ENCODE results near the gene NCOA1.

DNA sequence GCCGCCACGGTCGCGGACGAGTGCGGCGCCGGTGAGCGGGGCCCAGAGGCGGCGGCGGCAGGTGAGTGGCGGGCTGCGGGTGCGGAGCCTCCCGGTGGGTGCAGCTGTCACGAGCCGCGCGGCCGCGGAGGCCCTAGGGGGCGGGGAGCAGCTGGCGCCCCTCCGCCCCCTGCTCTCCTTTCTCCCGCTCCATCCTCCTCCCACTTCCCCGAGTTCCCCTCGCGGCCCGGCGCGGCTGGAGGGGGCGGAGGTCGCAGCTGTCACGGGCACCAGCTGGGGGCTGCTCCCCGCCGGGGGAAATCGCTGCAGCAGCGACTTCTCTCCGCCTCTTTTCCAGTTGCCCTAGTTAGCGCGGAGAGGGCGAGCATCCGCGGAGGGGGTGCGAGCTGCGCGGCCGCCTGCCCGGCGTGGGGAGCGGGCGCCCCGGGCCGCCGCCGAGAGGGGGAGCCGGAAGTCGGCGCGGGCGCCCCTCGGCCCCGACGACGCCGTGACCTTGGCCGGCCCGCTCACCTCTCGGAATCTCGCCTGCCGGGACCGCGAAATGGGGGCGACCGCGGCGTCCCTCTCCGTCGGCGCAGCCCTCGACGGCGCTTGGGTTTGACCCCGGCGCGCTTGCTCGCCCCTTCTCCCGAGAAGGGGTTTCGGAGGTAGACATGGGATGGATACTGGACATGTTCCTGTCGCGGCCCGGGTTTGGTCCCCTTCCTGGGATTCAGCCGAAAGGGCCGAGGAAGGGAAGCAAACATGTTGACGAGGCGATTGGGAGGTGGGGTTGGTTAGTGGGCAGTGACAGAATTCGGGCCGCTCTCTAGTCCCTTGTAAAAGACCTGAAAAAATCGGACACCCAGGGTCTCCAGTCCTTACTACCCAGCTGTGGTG lies 727 bp downstream of the NCOA1 start:
- no peak for TF ChIP-seq POLR2A (IDR thresholded peaks at IDR 0.05)
- TF ChIP-seq, protein P1, sequence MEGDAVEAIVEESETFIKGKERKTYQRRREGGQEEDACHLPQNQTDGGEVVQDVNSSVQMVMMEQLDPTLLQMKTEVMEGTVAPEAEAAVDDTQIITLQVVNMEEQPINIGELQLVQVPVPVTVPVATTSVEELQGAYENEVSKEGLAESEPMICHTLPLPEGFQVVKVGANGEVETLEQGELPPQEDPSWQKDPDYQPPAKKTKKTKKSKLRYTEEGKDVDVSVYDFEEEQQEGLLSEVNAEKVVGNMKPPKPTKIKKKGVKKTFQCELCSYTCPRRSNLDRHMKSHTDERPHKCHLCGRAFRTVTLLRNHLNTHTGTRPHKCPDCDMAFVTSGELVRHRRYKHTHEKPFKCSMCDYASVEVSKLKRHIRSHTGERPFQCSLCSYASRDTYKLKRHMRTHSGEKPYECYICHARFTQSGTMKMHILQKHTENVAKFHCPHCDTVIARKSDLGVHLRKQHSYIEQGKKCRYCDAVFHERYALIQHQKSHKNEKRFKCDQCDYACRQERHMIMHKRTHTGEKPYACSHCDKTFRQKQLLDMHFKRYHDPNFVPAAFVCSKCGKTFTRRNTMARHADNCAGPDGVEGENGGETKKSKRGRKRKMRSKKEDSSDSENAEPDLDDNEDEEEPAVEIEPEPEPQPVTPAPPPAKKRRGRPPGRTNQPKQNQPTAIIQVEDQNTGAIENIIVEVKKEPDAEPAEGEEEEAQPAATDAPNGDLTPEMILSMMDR (IDR thresholded peaks at IDR 0.05) = no peak

All from vagina (tissue), 2 donors.